AG08395 (cell line): ENCODE measurements around the gene LCE1C.

Experiments used
- DNase-seq: peaks from one replicate; pipeline ENCODE4 v3.0.0; 2012; ENCODE audit warnings: mixed read lengths, low spot score

The LCE1C gene

DNA sequence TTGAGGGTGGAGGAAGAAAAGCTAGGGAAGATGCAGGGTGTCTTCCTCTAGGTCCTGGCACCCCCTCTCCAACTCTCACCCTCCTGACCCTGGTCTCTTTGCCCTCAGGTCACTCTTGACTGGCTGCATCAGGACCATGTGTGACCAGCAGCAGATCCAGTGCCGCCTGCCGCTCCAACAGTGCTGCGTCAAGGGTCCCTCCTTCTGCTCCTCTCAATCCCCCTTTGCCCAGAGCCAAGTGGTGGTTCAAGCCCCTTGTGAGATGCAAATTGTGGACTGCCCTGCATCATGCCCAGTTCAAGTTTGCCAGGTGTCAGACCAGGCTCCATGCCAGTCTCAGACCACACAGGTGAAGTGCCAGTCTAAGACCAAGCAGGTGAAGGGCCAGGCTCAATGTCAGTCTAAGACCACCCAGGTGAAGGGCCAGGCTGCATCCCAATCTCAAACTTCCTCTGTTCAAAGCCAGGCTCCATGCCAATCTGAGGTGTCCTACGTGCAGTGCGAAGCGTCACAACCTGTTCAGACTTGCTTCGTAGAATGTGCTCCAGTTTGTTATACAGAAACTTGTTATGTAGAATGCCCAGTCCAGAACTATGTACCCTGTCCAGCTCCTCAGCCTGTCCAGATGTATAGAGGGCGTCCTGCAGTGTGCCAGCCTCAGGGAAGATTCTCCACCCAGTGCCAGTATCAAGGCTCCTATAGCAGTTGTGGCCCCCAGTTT is 46.8 kb downstream of the LCE1C start:
- DNase-seq = no peak

DNA sequence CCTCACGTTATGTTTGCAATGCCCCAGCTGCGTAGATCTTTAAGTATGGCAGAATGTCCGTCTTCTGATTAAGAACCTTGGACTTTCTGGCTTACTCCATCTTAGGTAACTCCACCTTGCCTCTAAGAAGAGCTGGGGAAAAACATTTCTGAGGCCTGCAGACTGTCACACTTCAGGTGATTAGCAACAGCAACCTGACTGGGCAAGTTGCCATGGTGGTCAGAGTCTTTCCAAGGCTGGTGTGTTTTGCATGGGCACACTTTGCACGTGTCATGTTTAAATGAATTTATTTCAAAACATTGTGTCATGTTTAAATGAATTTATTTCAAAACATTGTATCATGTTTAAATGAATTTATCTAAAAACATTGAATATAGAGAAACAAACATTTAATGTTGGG is 47.8 kb downstream of the LCE1C start:
- DNase-seq = no peak

DNA sequence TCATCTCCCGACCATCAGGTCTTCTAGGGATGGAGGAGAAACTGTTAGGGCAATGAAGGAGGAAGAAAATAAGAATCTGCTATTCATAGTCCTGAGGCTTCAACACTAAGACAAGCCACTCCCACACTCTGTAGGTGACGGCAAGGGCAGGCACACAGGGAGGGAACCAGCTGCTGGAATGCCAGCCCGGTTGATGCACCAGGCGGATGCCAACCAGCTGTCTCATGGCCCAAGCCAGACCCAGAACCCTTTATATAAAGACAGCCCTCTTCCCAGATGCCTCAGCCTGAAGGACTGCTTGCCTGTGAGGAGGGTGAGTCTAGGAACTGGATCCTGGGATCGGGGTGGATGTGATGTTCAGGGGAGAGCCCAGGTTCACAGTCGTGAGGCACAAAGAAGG is 48.7 kb downstream of the LCE1C start, which contains the start of gene KPRP:
TSS of gene KPRP (plus strand) at position 279 of the 400 bp plus-strand sequence. CDS start 1,564 bp downstream, outside the sequence.
- DNase-seq = no peak

DNA sequence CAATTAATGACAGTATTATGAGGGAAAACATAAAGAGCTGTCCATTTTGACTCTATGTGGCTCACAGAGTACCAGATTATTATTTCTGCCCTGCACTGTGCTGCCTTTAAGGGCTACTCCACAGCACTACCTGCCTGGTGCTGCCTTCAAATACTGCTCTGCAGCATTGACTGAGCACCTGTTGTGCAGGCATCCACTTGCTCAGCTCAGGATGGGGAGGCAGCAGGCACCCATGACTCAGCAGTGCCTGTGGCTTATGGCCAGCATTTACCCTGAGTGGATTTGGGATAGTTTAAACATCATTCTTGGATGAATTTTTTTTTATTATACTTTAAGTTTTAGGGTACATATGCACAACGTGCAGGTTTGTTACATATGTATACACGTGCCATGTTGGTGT is 49.6 kb downstream of the LCE1C start:
- no peak for DNase-seq
